ENCODE results near the gene PTPN7. TPM values are rescaled to one million over a fixed set of nuclear protein-coding genes. Genes with fewer than 3 reads are reported as not detected.

Gene PTPN7
- total RNA-seq, 2 donors from 2014 or later = not detected

- peaks cover 28% of the 10 kb centered on the region for H3K4me1 Mint-ChIP-seq
- WGBS, 2 experiments (ENCODE audit: insufficient coverage in 1 of 2, insufficient read length in 1 of 2) = 63 to 94% methylated on average over 3 to 4 of the region's 4 CpGs
These were observed 59.2 kb downstream of the PTPN7 start for GRCh38 chr1:202101184-202101583.

More at GRCh38 chr1:202101184-202101583, 59.2 kb downstream of the PTPN7 start:
- Histone ChIP-seq H3K9ac (ENCODE audit: extremely low read depth, low read length, poor library complexity, severe bottlenecking) (no peak overlapping the region), H3K9me3 (ENCODE audit: control insufficient read depth, low read length) (no peaks in the 10 kb centered on the region), H3K27me3 (ENCODE audit: control insufficient read depth, insufficient read depth, low read length, poor library complexity, severe bottlenecking) (no peaks in the 10 kb centered on the region), H3K4me1 (ENCODE audit: control insufficient read depth, insufficient read depth, low read length) (peaks cover 10% of the 10 kb centered on the region), H3K36me3 (ENCODE audit: control insufficient read depth, insufficient read depth, low read length) (no peaks in the 10 kb centered on the region), H3K27ac (ENCODE audit: low read depth, low read length) (no peak overlapping the region), H3K4me3 (ENCODE audit: low read length) (no peak overlapping the region)
- DNase-seq = peak; percentile 70
- no peaks in the 10 kb centered on the region for H3K36me3 Mint-ChIP-seq (ENCODE audit: low read depth)
- H3K9me3 Mint-ChIP-seq = no peaks in the 10 kb centered on the region
- no peak overlapping the region for H3K4me3 Mint-ChIP-seq
- TF ChIP-seq CTCF (conservative IDR thresholded peaks at IDR 0.05) = peak; percentile 12
- peak overlapping the region; percentile 94 for H3K27ac Mint-ChIP-seq
- H3K27me3 Mint-ChIP-seq (ENCODE audit: insufficient read depth) = no peaks in the 10 kb centered on the region

Other genes starting within 250 kb of the PTPN7 start
- under 1 TPM; 0.31 to 0.60 TPM for gene LMOD1, start 214.1 kb downstream of the PTPN7 start, total RNA-seq
- 10 to 100 TPM; 41.7 to 47.4 TPM for gene TIMM17A, start 205.1 kb downstream of the PTPN7 start, total RNA-seq
- gene RNPEP, start 178.0 kb downstream of the PTPN7 start, total RNA-seq = 10 to 100 TPM; 46.6 to 73.5 TPM
- gene ELF3, start 150.0 kb downstream of the PTPN7 start, total RNA-seq = 10 to 100 TPM; 11.8 to 13.2 TPM
- under 1 TPM in 1 of 2 donors, not detected in 1; 0.04 TPM for gene GPR37L1, start 37.7 kb downstream of the PTPN7 start, total RNA-seq
- 10 to 100 TPM; 72.8 to 82.0 TPM for gene ARL8A, start 15.9 kb downstream of the PTPN7 start, total RNA-seq
- 1 to 10 TPM in 1 of 2 donors, under 1 TPM in 1; 0.73 to 1.5 TPM for gene LGR6, start 33.2 kb upstream of the PTPN7 start, total RNA-seq
- gene UBE2T, start 181.3 kb upstream of the PTPN7 start, total RNA-seq = 10 to 100 TPM; 41.2 to 64.3 TPM
- 10 to 100 TPM; 19.2 to 20.3 TPM for gene PPP1R12B, start 188.1 kb upstream of the PTPN7 start, total RNA-seq

Measured in endodermal cell (in vitro differentiated cells).